A549 (cell line): ENCODE data around the gene WDR18. TPM values are rescaled to one million over a fixed set of nuclear protein-coding genes. Genes with fewer than 3 reads are reported as not detected.

Source experiments
- ATAC-seq, 2 experiments: fragments of 200-7000 bp in 1 of 2; fragments of >200 bp in 1 of 2; cut with Nextera tagmentation in 1 of 2; cut with Tn5 transposase in 1 of 2; 3 replicates each; pipeline versions ENCODE4 v1.8.0 to v1.9.1; 2018 to 2020; ENCODE audit warnings: mild to moderate bottlenecking in 1 of 2, moderate library complexity in 1 of 2
- CTCF ChIA-PET: fragments of 300-600 bp; sonication (Branson Sonifier 250); formaldehyde crosslinking; extraction: SDS; loops from one replicate; lab custom pipeline; 2021; ENCODE audit warnings: antibody characterized with exemption, inconsistent platforms; lab: Yijun Ruan, JAX
- POLR2A ChIA-PET: fragments of 350-600 bp; formaldehyde crosslinking; extraction: SDS; loops from one replicate; lab custom pipeline; 2021; ENCODE audit warnings: antibody characterized with exemption, inconsistent platforms; lab: Yijun Ruan, JAX
- DNase-seq, 2 experiments: peaks; one replicate each; pipeline versions ENCODE4 v3.0.0 to v3.0.0-alpha.2; 2011 to 2016; ENCODE audit warnings: low read depth in 1 of 2, low spot score in 1 of 2
- FAIRE-seq: peaks from 2 replicates; lab custom pipeline; 2011; peaks lifted over from hg19 to GRCh38; lab: Jason Lieb, UNC
- H3K27ac ChIP-seq, 2 experiments: fragments of >200 bp; sonication (Bioruptor Twin); formaldehyde crosslinking; 3 replicates each; pipeline ENCODE4 v1.5.1; 2016 to 2017
- H3K4me1 ChIP-seq: fragments of >200 bp; sonication (Bioruptor Twin); formaldehyde crosslinking; 3 replicates; pipeline ENCODE4 v1.6.1; 2016
- H3K4me2 ChIP-seq: fragments of >200 bp; sonication (Bioruptor Twin); formaldehyde crosslinking; 3 replicates; pipeline ENCODE4 v1.6.1; 2016
- H3K4me3 ChIP-seq: fragments of >200 bp; sonication (Bioruptor Twin); formaldehyde crosslinking; 3 replicates; pipeline ENCODE4 v1.5.1; 2016
- H3K9me3 ChIP-seq: fragments of >200 bp; sonication (Bioruptor Twin); formaldehyde crosslinking; 3 replicates; pipeline ENCODE4 v1.6.1; 2016
- BHLHE40 ChIP-seq: IDR thresholded peaks from 2 replicates; pipeline ENCODE4 v1.6.1; 2012; ENCODE audit warnings: low read depth, low read length, inconsistent platforms
- CBX2 ChIP-seq: fragments of 200-600 bp; sonication (generic); IDR thresholded peaks from 2 replicates; pipeline ENCODE4 v1.6.1; 2016; ENCODE audit warnings: low read depth, mild to moderate bottlenecking, borderline replicate concordance
- CBX8 ChIP-seq: fragments of 200-600 bp; sonication (generic); IDR thresholded peaks from 2 replicates; pipeline ENCODE4 v1.6.1; 2016
- CHD2 ChIP-seq: fragments of 150-350 bp; IDR thresholded peaks from 2 replicates; pipeline ENCODE4 v1.6.1; 2014; ENCODE audit warnings: low read length; ENCODE audit not compliant: partially characterized antibody
- CTCF ChIP-seq: fragments of >200 bp; sonication (Bioruptor Twin); formaldehyde crosslinking; IDR thresholded peaks from 3 replicates; pipeline ENCODE4 v1.5.1; 2016
- EHMT2 ChIP-seq: fragments of 200-600 bp; sonication (generic); IDR thresholded peaks from 2 replicates; pipeline ENCODE4 v1.6.1; 2016; ENCODE audit warnings: antibody characterized with exemption, low read depth, mild to moderate bottlenecking, moderate library complexity
- FOSB ChIP-seq: fragments of 250-450 bp; sonication (Bioruptor Pico); IDR thresholded peaks from 2 replicates; pipeline ENCODE4 v1.5.0; 2020; ENCODE audit warnings: mild to moderate bottlenecking, moderate library complexity
- HEYL ChIP-seq: fragments of 250-450 bp; sonication (Bioruptor Pico); IDR thresholded peaks from 2 replicates; pipeline ENCODE4 v1.8.0; 2021; ENCODE audit warnings: mild to moderate bottlenecking, moderate library complexity
- HOXB5 ChIP-seq: fragments of 250-450 bp; sonication (Bioruptor Pico); IDR thresholded peaks from 2 replicates; pipeline ENCODE4 v1.5.0; 2020; ENCODE audit warnings: mild to moderate bottlenecking, moderate library complexity
- JUNB ChIP-seq: fragments of >200 bp; sonication (Bioruptor Twin); formaldehyde crosslinking; IDR thresholded peaks from 2 replicates; pipeline ENCODE4 v1.6.1; 2016
- KDM5A ChIP-seq: fragments of 200-600 bp; sonication (generic); IDR thresholded peaks from 2 replicates; pipeline ENCODE4 v1.6.1; 2016; ENCODE audit warnings: antibody characterized with exemption, mild to moderate bottlenecking
- MAZ ChIP-seq: fragments of 150-350 bp; IDR thresholded peaks from 2 replicates; pipeline ENCODE4 v1.6.1; 2014; ENCODE audit warnings: antibody characterized with exemption, low read depth, low read length, borderline replicate concordance
- POLR2A ChIP-seq: IDR thresholded peaks from 2 replicates; pipeline ENCODE4 v1.6.1; 2012; ENCODE audit warnings: mild to moderate bottlenecking, low read length
- RAD21 ChIP-seq, 2 experiments: fragments of >200 bp in 1 of 2; sonication (Bioruptor Twin) in 1 of 2; formaldehyde crosslinking in 1 of 2; IDR thresholded peaks in 1 of 2; conservative IDR thresholded peaks in 1 of 2; 2 replicates in 1 of 2; 3 replicates in 1 of 2; pipeline ENCODE4 v1.6.1; 2012 to 2018; ENCODE audit warnings: inconsistent platforms in 1 of 2
- RARB ChIP-seq: fragments of 250-450 bp; sonication (Bioruptor Pico); IDR thresholded peaks from 2 replicates; pipeline ENCODE4 v1.8.0; 2021; ENCODE audit warnings: mild to moderate bottlenecking, moderate library complexity
- RCOR1 ChIP-seq: fragments of 150-350 bp; IDR thresholded peaks from 2 replicates; pipeline ENCODE4 v1.6.1; 2014; ENCODE audit warnings: antibody characterized with exemption, low read length, low read depth
- RNF2 ChIP-seq: fragments of 200-600 bp; sonication (generic); IDR thresholded peaks from 2 replicates; pipeline ENCODE4 v1.6.1; 2016; ENCODE audit warnings: low read depth, mild to moderate bottlenecking, antibody characterized with exemption, moderate library complexity, borderline replicate concordance
- TFCP2L1 ChIP-seq: fragments of 250-450 bp; sonication (Bioruptor Pico); IDR thresholded peaks from 2 replicates; pipeline ENCODE4 v1.5.0; 2021; ENCODE audit warnings: mild to moderate bottlenecking
- ZC3H11A ChIP-seq: fragments of 450-650 bp; IDR thresholded peaks from 2 replicates; pipeline ENCODE4 v1.6.1; 2014; ENCODE audit warnings: antibody characterized with exemption, mild to moderate bottlenecking
- ZFP36 ChIP-seq: fragments of 450-650 bp; IDR thresholded peaks from 2 replicates; pipeline ENCODE4 v1.6.1; 2014; ENCODE audit warnings: borderline replicate concordance; ENCODE audit not compliant: partially characterized antibody
- ZSCAN20 ChIP-seq: fragments of 250-450 bp; sonication (Bioruptor Pico); IDR thresholded peaks from 2 replicates; pipeline ENCODE4 v1.8.0; 2022; ENCODE audit warnings: mild to moderate bottlenecking, moderate library complexity
- WGBS: methylation state at CpG from one replicate; pipeline ENCODE4 v1.1.6; 2017; ENCODE audit errors: missing lambda C conversion rate; 5-methylcytosine and 5-hydroxymethylcytosine counted together
- polyA plus RNA-seq, 4 experiments: library from polyadenylated mRNA; depleted of rRNA in 3 of 4; stranded (reverse); fragments of >200 nt; fragmentation: RNase III in 1 of 4; extraction: RNeasy Plus Mini Kit Qiagen cat#74134 plus additional on column Dnase treatment in 1 of 4; gene quantifications; 2 replicates in 3 of 4; 3 replicates in 1 of 4; pipeline ENCODE4 v1.2.3, GENCODE V29; 2011 to 2017
- TF ChIP-seq, protein P1 (sequence below): IDR thresholded peaks from 2 replicates; pipeline ENCODE4 v1.6.1; 2012

Gene WDR18
- polyA plus RNA-seq, 2 of the 4 experiments (the other 2 are of a cell fraction), result 23.8 to 48.9 TPM

GRCh38 chr19:1010586-1011510, 26.7 kb downstream of the WDR18 start:
- no peak for TF ChIP-seq HEYL (CRISPR knock-in tag)
- no peak for TF ChIP-seq JUNB
- TF ChIP-seq CBX2, result no peak
- TF ChIP-seq, protein P1, sequence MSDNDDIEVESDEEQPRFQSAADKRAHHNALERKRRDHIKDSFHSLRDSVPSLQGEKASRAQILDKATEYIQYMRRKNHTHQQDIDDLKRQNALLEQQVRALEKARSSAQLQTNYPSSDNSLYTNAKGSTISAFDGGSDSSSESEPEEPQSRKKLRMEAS, result no peak
- no peak for TF ChIP-seq ZFP36
- no peak for TF ChIP-seq BHLHE40
- FAIRE-seq, result no peak
- Histone ChIP-seq H3K27ac (no peak overlapping the region), H3K4me3 (no peak overlapping the region), H3K4me1 (no peaks in the 10 kb centered on the region; the same call in 2 of the 3 replicates), H3K4me2 (no peak overlapping the region), H3K9me3 (no peaks in the 10 kb centered on the region)
- ATAC-seq, result no peak
- ChIA-PET CTCF (interaction anchor here (0.9 kb wide), 1 partner anchor 10 kb away, joined by 3 read pairs; the partner anchor contains the start of gene TMEM259), POLR2A (no interaction called here)
- WGBS, result 96% methylated on average over 10 of the region's 56 CpGs
- no peak for DNase-seq

DNA sequence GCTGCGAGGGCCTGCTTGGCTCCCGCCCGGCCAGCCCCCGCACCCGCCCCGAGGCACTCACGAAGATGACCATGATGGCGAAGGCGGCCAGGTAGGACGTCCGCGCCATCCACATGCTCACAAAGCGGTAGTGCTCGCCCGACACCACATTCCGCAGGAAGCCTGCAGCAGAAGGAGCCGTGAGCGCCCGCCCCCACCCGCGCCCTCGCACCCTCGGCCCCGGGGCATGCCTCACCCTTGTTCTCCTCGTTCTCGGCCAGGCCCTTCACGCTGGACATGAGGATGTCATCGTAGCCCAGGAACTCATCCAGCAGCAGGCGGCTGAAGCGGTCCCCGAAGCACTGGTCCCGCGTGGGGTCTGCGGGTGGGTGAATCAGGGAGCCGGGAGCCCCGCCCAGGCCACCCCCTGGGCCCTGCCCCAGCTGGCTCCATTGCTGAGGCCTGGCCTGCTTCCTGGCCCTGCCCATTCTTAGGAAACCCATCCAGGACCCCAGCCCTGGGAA, 27.7 kb downstream of the WDR18 start:
- H3K4me3 ChIP-seq, result no peak overlapping the region
- no peaks in the 10 kb centered on the region for H3K9me3 ChIP-seq
- ATAC-seq (no peak), DNase-seq (no peak), FAIRE-seq (no peak)
- H3K4me1 ChIP-seq, result peaks cover 10% of the 10 kb centered on the region
- 98% methylated on average over 23 of the region's 36 CpGs for whole genome bisulfite sequencing
- no peak for TF ChIP-seq RCOR1
- no peak for TF ChIP-seq ZSCAN20 (CRISPR knock-in tag)
- TF ChIP-seq HEYL (CRISPR knock-in tag), result no peak
- TF ChIP-seq HOXB5 (CRISPR knock-in tag), result no peak
- TF ChIP-seq TFCP2L1 (CRISPR knock-in tag), result no peak
- TF ChIP-seq CBX8, result no peak
- no peak for TF ChIP-seq RNF2
- TF ChIP-seq MAZ, result no peak
- no peak for TF ChIP-seq KDM5A
- no peak for TF ChIP-seq FOSB
- TF ChIP-seq ZFP36, result no peak
- TF ChIP-seq ZC3H11A, result no peak
- no peak for TF ChIP-seq EHMT2
- TF ChIP-seq RARB (CRISPR knock-in tag), result no peak
- no peak for TF ChIP-seq RAD21 (conservative IDR thresholded peaks at IDR 0.05 in 1 of 2, IDR thresholded peaks at IDR 0.05 in 1 of 2)
- TF ChIP-seq POLR2A, result no peak
- TF ChIP-seq CHD2, result no peak
- no peak for TF ChIP-seq CTCF
- no peak for TF ChIP-seq CBX2
- TF ChIP-seq JUNB, result no peak
- TF ChIP-seq, all 56 proteins: peak for 0
- POLR2A ChIA-PET, result no interaction called here
- H3K4me2 ChIP-seq, result no peak overlapping the region
- H3K27ac ChIP-seq, result no peak overlapping the region
- CTCF ChIA-PET, result interaction anchor here (2.7 kb wide), 1 partner anchor 232 kb away, joined by 6 read pairs; no protein-coding TSS in a partner anchor
